GM23338 (cell line): ENCODE measurements around the gene RFNG. TPM values are rescaled to one million over a fixed set of nuclear protein-coding genes. Genes with fewer than 3 reads are reported as not detected.

Experiments
- ATAC-seq: fragments of 200-7000 bp; cut with Tn5 transposase; 3 replicates; pipeline ENCODE4 v1.9.1; 2020
- DNase-seq: peaks from one replicate; pipeline ENCODE4 v3.0.0-alpha.2; 2015; ENCODE audit warnings: low spot score
- H2AFZ ChIP-seq: fragments of 200-600 bp; sonication (generic); 2 replicates; pipeline ENCODE4 v1.8.0; 2016; ENCODE audit warnings: antibody characterized with exemption, mild to moderate bottlenecking, moderate library complexity
- H3F3A ChIP-seq: fragments of 200-600 bp; sonication (generic); replicated peaks from 2 replicates; pipeline ENCODE4 v1.8.0; 2017; ENCODE audit warnings: antibody characterized with exemption, mixed run types, low read depth
- H3K27ac ChIP-seq: fragments of 200-600 bp; sonication (generic); 2 replicates; pipeline ENCODE4 v1.6.1; 2016; ENCODE audit warnings: low read depth
- H3K27me3 ChIP-seq: fragments of 200-600 bp; sonication (generic); 2 replicates; pipeline ENCODE4 v1.8.0; 2016; ENCODE audit warnings: mild to moderate bottlenecking, mixed run types, moderate library complexity; ENCODE audit not compliant: insufficient read depth
- H3K36me3 ChIP-seq: fragments of 200-600 bp; sonication (generic); 2 replicates; pipeline ENCODE4 v1.8.0; 2016; ENCODE audit warnings: mild to moderate bottlenecking; ENCODE audit not compliant: insufficient read depth
- H3K4me1 ChIP-seq: fragments of 200-600 bp; sonication (generic); 2 replicates; pipeline ENCODE4 v1.8.0; 2016; ENCODE audit warnings: mild to moderate bottlenecking, moderate library complexity; ENCODE audit not compliant: insufficient read depth
- H3K4me2 ChIP-seq: fragments of 200-600 bp; sonication (generic); 2 replicates; pipeline ENCODE4 v1.7.1; 2017; ENCODE audit warnings: mixed run types
- H3K4me3 ChIP-seq: fragments of 200-600 bp; sonication (generic); 2 replicates; pipeline ENCODE4 v1.6.1; 2016; ENCODE audit warnings: mixed run types
- H3K79me2 ChIP-seq: fragments of 200-600 bp; sonication (generic); replicated peaks from 2 replicates; pipeline ENCODE4 v1.8.0; 2017; ENCODE audit warnings: mild to moderate bottlenecking; ENCODE audit not compliant: insufficient read depth
- H3K9me2 ChIP-seq: fragments of 200-600 bp; sonication (generic); 2 replicates; pipeline ENCODE4 v1.8.0; 2017; ENCODE audit not compliant: insufficient read depth
- H4K20me1 ChIP-seq: fragments of 200-600 bp; sonication (generic); replicated peaks from 2 replicates; pipeline ENCODE4 v1.8.0; 2017; ENCODE audit warnings: mild to moderate bottlenecking; ENCODE audit not compliant: insufficient read depth
- H3K27ac Mint-ChIP-seq: 2 replicates; pipeline ENCODE4 v1.8.0; 2020; ENCODE audit warnings: inconsistent platforms, mild to moderate bottlenecking, moderate library complexity, mixed read lengths
- H3K27me3 Mint-ChIP-seq: 3 replicates; pipeline ENCODE4 v1.8.0; 2022; ENCODE audit warnings: low read depth, mild to moderate bottlenecking, moderate library complexity, mixed read lengths, inconsistent platforms; ENCODE audit not compliant: insufficient read depth, poor library complexity
- H3K36me3 Mint-ChIP-seq: 3 replicates; pipeline ENCODE4 v1.8.0; 2021; ENCODE audit warnings: low read depth, mild to moderate bottlenecking, inconsistent platforms, moderate library complexity, mixed read lengths
- H3K4me1 Mint-ChIP-seq: 3 replicates; pipeline ENCODE4 v1.8.0; 2020; ENCODE audit warnings: mild to moderate bottlenecking, inconsistent platforms, mixed read lengths
- H3K4me3 Mint-ChIP-seq: 3 replicates; pipeline ENCODE4 v1.8.0; 2021; ENCODE audit warnings: moderate library complexity, mild to moderate bottlenecking, inconsistent platforms, mixed read lengths
- H3K9me3 Mint-ChIP-seq: 3 replicates; pipeline ENCODE4 v1.8.0; 2020; ENCODE audit warnings: moderate library complexity, mild to moderate bottlenecking, inconsistent platforms, mixed read lengths
- CREB1 ChIP-seq: fragments of 250-450 bp; sonication (Bioruptor Pico); IDR thresholded peaks from 2 replicates; pipeline ENCODE4 v1.5.0; 2020; ENCODE audit warnings: low read depth, mild to moderate bottlenecking, moderate library complexity
- CTCF ChIP-seq, 2 experiments: fragments of 200-600 bp in 1 of 2; sonication (generic) in 1 of 2; conservative IDR thresholded peaks; 2 replicates each; pipeline versions ENCODE4 v1.5.1 to v1.6.1; 2016 to 2017; ENCODE audit warnings: antibody characterized with exemption in 2 of 2, low read depth in 2 of 2, mild to moderate bottlenecking in 2 of 2, moderate library complexity in 1 of 2
- ETS1 ChIP-seq: IDR thresholded peaks from 2 replicates; pipeline ENCODE4 v1.6.1; 2016; ENCODE audit warnings: antibody characterized with exemption
- EZH2 ChIP-seq: fragments of 200-600 bp; sonication (generic); IDR thresholded peaks from one replicate; pipeline ENCODE4 v1.8.0; 2017; ENCODE audit warnings: antibody characterized with exemption, mild to moderate bottlenecking, low read depth; ENCODE audit not compliant: unreplicated experiment
- EZH2phosphoT487 ChIP-seq: fragments of 200-600 bp; sonication (generic); IDR thresholded peaks from one replicate; pipeline ENCODE4 v1.8.1; 2018; ENCODE audit warnings: antibody characterized with exemption; ENCODE audit not compliant: unreplicated experiment
- JUNB ChIP-seq: IDR thresholded peaks from one replicate; pipeline ENCODE4 v1.6.1; 2016; ENCODE audit warnings: antibody characterized with exemption; ENCODE audit not compliant: unreplicated experiment
- NANOG ChIP-seq: IDR thresholded peaks from 2 replicates; pipeline ENCODE4 v1.6.1; 2016; ENCODE audit warnings: antibody characterized with exemption, borderline replicate concordance
- POLR2AphosphoS5 ChIP-seq: IDR thresholded peaks from 2 replicates; pipeline ENCODE4 v1.6.1; 2016; ENCODE audit warnings: antibody characterized with exemption, low read depth
- REST ChIP-seq: IDR thresholded peaks from one replicate; pipeline ENCODE4 v1.6.1; 2018; ENCODE audit warnings: antibody characterized with exemption; ENCODE audit not compliant: unreplicated experiment
- STAT1 ChIP-seq: IDR thresholded peaks from one replicate; pipeline ENCODE4 v1.6.1; 2016; ENCODE audit warnings: antibody characterized with exemption; ENCODE audit not compliant: unreplicated experiment
- ZNF114 ChIP-seq: fragments of 250-450 bp; sonication (Bioruptor Pico); IDR thresholded peaks from 2 replicates; pipeline ENCODE4 v1.5.0; 2020; ENCODE audit warnings: mild to moderate bottlenecking, moderate library complexity
- ZNF331 ChIP-seq: fragments of 250-450 bp; sonication (Bioruptor Pico); IDR thresholded peaks from 2 replicates; pipeline ENCODE4 v1.5.0; 2020; ENCODE audit warnings: low read depth, mild to moderate bottlenecking, moderate library complexity
- ZNF462 ChIP-seq: fragments of 250-450 bp; sonication (Bioruptor Pico); IDR thresholded peaks from 2 replicates; pipeline ENCODE4 v1.5.0; 2020; ENCODE audit warnings: mild to moderate bottlenecking, moderate library complexity
- polyA plus RNA-seq: library from polyadenylated mRNA; unstranded; fragments of >200 nt; fragmentation: Nextera tagmentation; extraction: Ambion mirVana; gene quantifications from 2 replicates; pipeline ENCODE4 v1.2.1, GENCODE V29; 2016
- total RNA-seq: library from RNA; depleted of rRNA; stranded (reverse); fragments of >200 nt; shearing (Covaris generic); gene quantifications from 2 replicates; pipeline ENCODE4 v1.2.3, GENCODE V29; 2014

The RFNG gene
- total and polyA plus RNA-seq, 2 experiments from 2014 or later, result 18.0 to 44.7 TPM

- Mint-ChIP-seq H3K36me3 (peaks cover 14% of the 10 kb centered on the region), H3K9me3 (no peaks in the 10 kb centered on the region), H3K27me3 (peaks cover 13% of the 10 kb centered on the region), H3K27ac (no peak overlapping the region), H3K4me1 (no peaks in the 10 kb centered on the region; the same call in 2 of the 3 replicates), H3K4me3 (peak overlapping the region; percentile 86)
- TF ChIP-seq REST (no peak), CREB1 (CRISPR knock-in tag) (no peak), ZNF114 (CRISPR knock-in tag) (no peak), JUNB (no peak), POLR2AphosphoS5 (no peak), EZH2phosphoT487 (no peak), ZNF331 (CRISPR knock-in tag) (no peak), ZNF462 (CRISPR knock-in tag) (no peak), EZH2 (no peak), STAT1 (no peak), ETS1 (no peak), NANOG (no peak), CTCF (conservative IDR thresholded peaks at IDR 0.05; ENCODE audit: low read depth in 2 of 2) (no peak)
- no peak for DNase-seq
- peak overlapping the region; percentile 89; the same call in 1 of the 2 replicates for H3K4me2 ChIP-seq
- H2AFZ ChIP-seq, result no peak overlapping the region
- peaks cover 9% of the 10 kb centered on the region; the same call in 1 of the 2 replicates for H3K79me2 ChIP-seq
- H3K27me3 ChIP-seq, result no peaks in the 10 kb centered on the region
- H3F3A ChIP-seq, result 0 out of 2 replicates have a peak, but pooled peaks cover 6% of the 10 kb centered on the region
- no peaks in the 10 kb centered on the region for H3K36me3 ChIP-seq
- H3K27ac ChIP-seq, result no peak overlapping the region
- H3K4me1 ChIP-seq, result no peaks in the 10 kb centered on the region
- no peak for ATAC-seq
- no peaks in the 10 kb centered on the region for H3K9me2 ChIP-seq
- H4K20me1 ChIP-seq, result peaks cover 8% of the 10 kb centered on the region; the same call in 1 of the 2 replicates
- H3K4me3 ChIP-seq, result peak overlapping the region; percentile 74; the same call in 1 of the 2 replicates
Measured at GRCh38 chr17:82050152-82050760, 1.4 kb downstream of the RFNG start.
